Stimulated activated CD8-positive, alpha-beta memory T cell treated with anti-CD3 and anti-CD28 coated beads, Interleukin-12 subunit alpha, Interleukin-12 subunit beta, amount 100 ng/mL, for 24 hours (primary cell): Measurements from ENCODE around the gene MAP4K4.

Experiments
- DNase-seq: peaks from one replicate; pipeline ENCODE4 v3.0.0-alpha.2; 2020; ENCODE audit errors: extremely low read depth

The MAP4K4 gene

GRCh38 chr2:101692766-101693165 lies 4.7 kb upstream of the MAP4K4 start:
- DNase-seq: no peak

GRCh38 chr2:101693991-101694588 lies 3.4 kb upstream of the MAP4K4 start:
- no peak for DNase-seq

- no peak for DNase-seq
Observed at GRCh38 chr2:101696272-101697123, 1.0 kb upstream of the MAP4K4 start.

- no peak for DNase-seq
Observed at GRCh38 chr2:101698014-101698843, 722 bp downstream of the MAP4K4 start.

- DNase-seq: no peak
Observed at GRCh38 chr2:101698844-101699754, 1.6 kb downstream of the MAP4K4 start.

- no peak for DNase-seq
Observed at GRCh38 chr2:101699755-101700461, 2.4 kb downstream of the MAP4K4 start.

- no peak for DNase-seq
Observed at GRCh38 chr2:101704046-101704466, 6.5 kb downstream of the MAP4K4 start.

GRCh38 chr2:101704816-101705578 lies 7.5 kb downstream of the MAP4K4 start:
- no peak for DNase-seq

- DNase-seq: no peak
Observed at GRCh38 chr2:101706121-101706818, 8.8 kb downstream of the MAP4K4 start.

- DNase-seq: no peak
Observed at GRCh38 chr2:101706819-101707177, 9.3 kb downstream of the MAP4K4 start.

- DNase-seq: no peak
Observed at GRCh38 chr2:101710036-101710435, 12.5 kb downstream of the MAP4K4 start.

- DNase-seq: no peak
Observed at GRCh38 chr2:101710471-101711318, 13.2 kb downstream of the MAP4K4 start.

GRCh38 chr2:101714118-101714517 lies 16.6 kb downstream of the MAP4K4 start:
- no peak for DNase-seq

- DNase-seq: no peak
Observed at GRCh38 chr2:101717071-101717845, 19.8 kb downstream of the MAP4K4 start.

GRCh38 chr2:101718479-101718878 lies 21.0 kb downstream of the MAP4K4 start:
- no peak for DNase-seq

GRCh38 chr2:101718993-101719571 lies 21.6 kb downstream of the MAP4K4 start:
- DNase-seq: no peak

- no peak for DNase-seq
Observed at GRCh38 chr2:101720732-101721131, 23.2 kb downstream of the MAP4K4 start.
